Transverse colon (tissue), 4 donors: Measurements from ENCODE around the gene LRRC2. TPM values are rescaled to one million over a fixed set of nuclear protein-coding genes. Genes with fewer than 3 reads are reported as not detected.
"Not testable (repeated sequence)": the region's sequence is repeated elsewhere in the genome, so short reads cannot be mapped to it uniquely, and the experiment has no call there.

ENCODE experiments used
- DNase-seq: peaks from one replicate; pipeline ENCODE4 v3.0.0-alpha.2; 2019
- H3K27ac ChIP-seq, 4 donors: fragments of 200-600 bp; sonication (generic); 2 replicates each; pipeline ENCODE4 v1.5.1; 2016 to 2018; ENCODE audit warnings: inconsistent platforms in 4 of 4
- H3K27me3 ChIP-seq: fragments of 200-600 bp; sonication (generic); 2 replicates; pipeline ENCODE4 v1.5.1; 2017; ENCODE audit warnings: inconsistent platforms
- H3K36me3 ChIP-seq, 4 donors: fragments of 200-600 bp; sonication (generic); 2 replicates each; pipeline ENCODE4 v1.5.1; 2017 to 2019; ENCODE audit warnings: inconsistent platforms in 4 of 4
- H3K4me1 ChIP-seq, 4 donors: fragments of 200-600 bp; sonication (generic); 2 replicates each; pipeline ENCODE4 v1.5.1; 2017 to 2020; ENCODE audit warnings: inconsistent platforms in 4 of 4
- H3K4me3 ChIP-seq, 4 donors: fragments of 200-600 bp; sonication (generic); 1 replicate in 1 of 4; 2 replicates in 3 of 4; pipeline versions ENCODE4 v1.5.1 to v1.6.1; 2017 to 2019; ENCODE audit warnings: inconsistent platforms in 4 of 4
- H3K9me3 ChIP-seq, 2 donors: fragments of 200-600 bp; sonication (generic); 2 replicates each; pipeline ENCODE4 v1.5.1; 2017 to 2019; ENCODE audit warnings: inconsistent platforms in 2 of 2
- EP300 ChIP-seq: sonication (generic); formaldehyde crosslinking; IDR thresholded peaks from one replicate; pipeline ENCODE4 v1.6.1; 2017; ENCODE audit warnings: antibody characterized with exemption, low read depth
- POLR2A ChIP-seq: fragments of 450-650 bp; IDR thresholded peaks from one replicate; pipeline ENCODE4 v1.6.1; 2016; ENCODE audit warnings: antibody characterized with exemption, mild to moderate bottlenecking, moderate library complexity
- POLR2AphosphoS5 ChIP-seq, 3 donors: sonication (generic); formaldehyde crosslinking; IDR thresholded peaks; one replicate each; pipeline ENCODE4 v1.6.1; 2016; ENCODE audit warnings: antibody characterized with exemption in 3 of 3
- WGBS, 2 donors: methylation state at CpG; one replicate each; pipeline ENCODE4 v1.1.5; 2018; ENCODE audit warnings: low coverage in 1 of 2; 5-methylcytosine and 5-hydroxymethylcytosine counted together
- in situ Hi-C, 4 donors: fragments of 200-750 bp; cut with MboI; loops; one replicate each; pipeline versions ENCODE4 v1.15.0 to v1.15.1; 2017; ENCODE audit warnings: low sequenced_read_pairs in 3 of 4, low pct_ligation_motif_present in 1 of 4, low pct_unique_long_range_greater_than_20kb in 1 of 4
- intact Hi-C: fragments of 100-400 bp; cut with DNase I; formaldehyde crosslinking; loops from one replicate; pipeline ENCODE4 v1.15.1; 2023; ENCODE audit warnings: low total_unique reads
- total RNA-seq, 4 donors: library from RNA; depleted of rRNA; stranded (reverse); fragments of >200 nt; gene quantifications; one replicate each; pipeline ENCODE4 v1.1.0, GENCODE V29; 2016
- TF ChIP-seq, protein P1 (sequence below), 5 experiments: fragments of 200-600 bp in 3 of 5; fragments of 450-650 bp in 2 of 5; sonication (generic) in 3 of 5; IDR thresholded peaks; 1 replicate in 2 of 5; 2 replicates in 3 of 5; pipeline ENCODE4 v1.5.1; 2016 to 2017; ENCODE audit warnings: antibody characterized with exemption in 5 of 5, inconsistent platforms in 3 of 5, mild to moderate bottlenecking in 2 of 5, moderate library complexity in 1 of 5

Gene LRRC2
- total RNA-seq, 4 donors from 2014 or later = 1.00 to 2.0 (median 1.6) TPM; not detected in 1

DNA sequence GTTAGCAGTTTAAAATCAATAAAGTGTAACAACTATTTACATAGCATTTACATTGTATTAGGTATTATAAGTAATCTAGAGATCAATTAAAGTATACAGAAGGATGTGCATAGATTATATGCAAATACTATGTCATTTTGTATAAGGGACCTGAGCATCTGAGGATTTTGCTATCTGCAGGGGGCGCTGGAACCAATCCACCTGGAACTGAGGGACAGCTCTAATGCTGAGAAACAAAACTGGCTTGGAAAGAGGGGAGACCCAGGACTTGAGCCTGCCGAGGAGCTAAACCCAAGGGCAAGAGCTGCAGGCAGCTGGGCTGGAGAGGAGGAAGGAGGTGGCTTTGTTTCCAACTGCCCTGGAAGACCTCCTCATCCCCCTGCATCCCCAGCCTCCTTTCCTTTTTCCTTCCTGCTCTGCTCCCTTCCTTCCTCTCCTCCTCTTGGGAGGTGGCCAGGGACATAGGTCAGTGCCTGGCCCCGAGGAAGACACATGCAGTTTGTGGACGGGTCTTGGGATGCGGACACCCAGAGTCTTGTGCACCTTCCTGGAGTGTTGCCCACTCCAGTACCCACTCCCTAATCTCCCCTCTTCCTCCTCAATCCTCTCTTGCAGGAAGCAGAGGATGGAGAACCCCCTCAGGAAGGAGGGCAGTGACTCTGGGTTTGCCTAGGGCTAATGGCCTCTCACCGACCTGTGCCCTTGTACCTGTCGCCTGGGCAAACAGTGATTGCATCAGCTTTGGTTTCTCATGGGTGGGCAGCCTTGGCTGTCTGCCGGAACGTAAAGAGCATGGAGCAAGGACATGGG is 69.2 kb downstream of the LRRC2 start:
- Histone ChIP-seq H3K4me3 (no peak overlapping the region), H3K36me3 (no peaks in the 10 kb centered on the region), H3K27me3 (no peaks in the 10 kb centered on the region), H3K27ac (no peak overlapping the region), H3K9me3 (no peaks in the 10 kb centered on the region), H3K4me1 (no peaks in the 10 kb centered on the region)
- in situ Hi-C loops (no loop called here), intact Hi-C loops (no loop called here)
- peak; percentile 52 for DNase-seq
- 70 to 80% methylated on average over 2 to 9 of the region's 9 CpGs for WGBS, 2 donors
- TF ChIP-seq, protein P1, sequence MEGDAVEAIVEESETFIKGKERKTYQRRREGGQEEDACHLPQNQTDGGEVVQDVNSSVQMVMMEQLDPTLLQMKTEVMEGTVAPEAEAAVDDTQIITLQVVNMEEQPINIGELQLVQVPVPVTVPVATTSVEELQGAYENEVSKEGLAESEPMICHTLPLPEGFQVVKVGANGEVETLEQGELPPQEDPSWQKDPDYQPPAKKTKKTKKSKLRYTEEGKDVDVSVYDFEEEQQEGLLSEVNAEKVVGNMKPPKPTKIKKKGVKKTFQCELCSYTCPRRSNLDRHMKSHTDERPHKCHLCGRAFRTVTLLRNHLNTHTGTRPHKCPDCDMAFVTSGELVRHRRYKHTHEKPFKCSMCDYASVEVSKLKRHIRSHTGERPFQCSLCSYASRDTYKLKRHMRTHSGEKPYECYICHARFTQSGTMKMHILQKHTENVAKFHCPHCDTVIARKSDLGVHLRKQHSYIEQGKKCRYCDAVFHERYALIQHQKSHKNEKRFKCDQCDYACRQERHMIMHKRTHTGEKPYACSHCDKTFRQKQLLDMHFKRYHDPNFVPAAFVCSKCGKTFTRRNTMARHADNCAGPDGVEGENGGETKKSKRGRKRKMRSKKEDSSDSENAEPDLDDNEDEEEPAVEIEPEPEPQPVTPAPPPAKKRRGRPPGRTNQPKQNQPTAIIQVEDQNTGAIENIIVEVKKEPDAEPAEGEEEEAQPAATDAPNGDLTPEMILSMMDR (IDR thresholded peaks at IDR 0.05) = peak in 4 of 5 experiments; percentile 13 to 26 (median 20)
- no peak for TF ChIP-seq EP300

DNA sequence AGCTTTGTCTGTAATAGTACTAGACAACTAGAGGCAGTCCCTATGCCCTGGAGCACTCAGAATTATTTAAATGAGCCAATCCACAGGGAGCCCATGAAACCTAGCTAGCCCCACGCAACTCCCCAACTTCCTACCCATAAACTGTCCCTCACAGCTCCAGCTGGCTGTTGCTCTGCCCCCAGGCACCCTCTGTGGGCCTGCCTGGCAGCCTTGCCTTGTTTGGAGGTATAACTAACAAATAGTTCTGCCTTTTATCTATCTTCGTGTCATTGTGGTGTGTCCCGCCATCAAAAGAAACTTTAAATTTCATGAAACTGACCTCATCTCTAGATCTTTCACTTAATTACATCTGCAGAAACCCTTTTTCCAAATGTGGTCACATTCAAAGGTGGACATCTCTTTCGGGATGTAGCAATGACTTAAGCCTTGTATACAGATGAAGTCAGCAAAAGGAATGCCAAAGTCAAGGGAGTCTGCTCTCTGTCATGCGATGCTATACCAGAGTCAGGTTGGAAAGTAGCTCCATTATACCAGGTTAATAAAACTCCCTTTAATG is 70.1 kb downstream of the LRRC2 start:
- Histone ChIP-seq H3K4me1 (no peaks in the 10 kb centered on the region), H3K27me3 (no peaks in the 10 kb centered on the region), H3K36me3 (no peaks in the 10 kb centered on the region), H3K4me3 (no peak overlapping the region), H3K27ac (peak overlapping the region in 1 of 4 donors; percentile 37), H3K9me3 (no peaks in the 10 kb centered on the region)
- WGBS, 2 donors = 78 to 80% methylated on average over 5 of the region's 5 CpGs
- no peak for TF ChIP-seq POLR2A
- TF ChIP-seq EP300 = no peak
- TF ChIP-seq, protein P1 (IDR thresholded peaks at IDR 0.05) = no peak
- TF ChIP-seq POLR2AphosphoS5 (IDR thresholded peaks at IDR 0.05) = peak in 2 of 3 donors; percentile 22 to 26
- DNase-seq = no peak
- in situ Hi-C loops (no loop called here), intact Hi-C loops (no loop called here)

DNA sequence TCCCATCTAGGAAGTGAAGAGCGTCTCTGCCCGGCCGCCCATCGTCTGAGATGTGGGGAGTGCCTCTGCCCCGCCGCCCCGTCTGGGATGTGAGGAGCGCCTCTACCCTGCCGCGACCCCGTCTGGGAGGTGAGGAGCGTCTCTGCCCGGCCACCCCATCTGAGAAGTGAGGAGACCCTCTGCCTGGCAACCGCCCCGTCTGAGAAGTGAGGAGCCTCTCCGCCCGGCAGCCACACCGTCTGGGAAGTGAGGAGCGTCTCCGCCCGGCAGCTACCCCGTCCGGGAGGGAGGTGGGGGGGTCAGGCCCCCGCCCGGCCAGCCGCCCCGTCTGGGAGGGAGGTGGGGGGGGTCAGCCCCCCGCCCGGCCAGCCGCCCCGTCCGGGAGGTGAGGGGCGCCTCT is 71.6 kb downstream of the LRRC2 start:
- H3K36me3 ChIP-seq, DNase-seq, H3K4me1 ChIP-seq, H3K9me3 ChIP-seq, H3K27me3 ChIP-seq, intact Hi-C loops, H3K4me3 ChIP-seq, H3K27ac ChIP-seq: not testable (repeated sequence)
- in situ Hi-C loops = loop anchor here in 1 of 4 donors (5.0 kb wide), 1 partner anchor 63 kb away; no protein-coding TSS in a partner anchor
- 93% methylated on average over 15 of the region's 33 CpGs; no CpG with 5 or more reads in 1 of the 2 donors for WGBS, 2 donors

DNA sequence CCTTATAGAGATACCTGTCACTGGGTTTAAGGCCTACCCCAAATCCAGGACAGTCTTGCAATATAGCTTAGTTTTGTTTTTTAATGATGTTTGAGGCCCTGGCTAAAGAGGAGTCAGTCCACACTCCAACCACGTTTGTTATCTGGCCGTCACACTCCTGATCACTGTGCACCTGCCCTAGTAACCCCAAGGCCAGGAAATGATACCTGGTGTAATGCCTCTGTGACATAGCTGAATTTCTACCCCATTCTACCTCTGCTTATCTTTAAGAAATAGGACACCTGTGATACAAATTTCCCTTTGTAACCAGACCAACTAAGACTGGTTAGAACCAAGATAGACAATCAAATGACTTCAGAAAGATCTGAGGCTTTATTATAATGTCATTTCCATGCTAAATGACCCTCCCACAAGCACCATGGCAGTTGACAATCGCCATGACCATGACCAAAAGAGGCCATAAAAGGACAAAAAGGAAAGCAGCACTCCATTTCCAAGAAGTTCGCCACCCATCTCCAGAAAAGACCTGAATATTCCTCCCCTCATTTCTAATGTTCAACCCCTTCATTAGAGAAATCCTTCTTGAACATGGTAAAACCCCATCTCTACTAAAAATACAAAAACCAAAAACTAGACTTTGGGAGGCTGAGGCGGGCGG is 73.1 kb downstream of the LRRC2 start:
- TF ChIP-seq POLR2AphosphoS5 (IDR thresholded peaks at IDR 0.05) = no peak
- no peak for TF ChIP-seq POLR2A
- TF ChIP-seq, protein P1 (IDR thresholded peaks at IDR 0.05) = no peak
- TF ChIP-seq EP300 = no peak
- intact Hi-C loops (no loop called here), in situ Hi-C loops (loop anchor here in 1 of 4 donors (5.0 kb wide), 1 partner anchor 64 kb away; no protein-coding TSS in a partner anchor)
- Histone ChIP-seq H3K4me3 (no peak overlapping the region), H3K27ac (no peak overlapping the region), H3K4me1 (peaks cover 0 to 9% (median 4%) of the 10 kb centered on the region in 4 donors), H3K9me3 (no peaks in the 10 kb centered on the region), H3K36me3 (no peaks in the 10 kb centered on the region), H3K27me3 (no peaks in the 10 kb centered on the region)
- no peak for DNase-seq
- WGBS, 2 donors = 83 to 88% methylated on average over 6 of the region's 6 CpGs
